Heart right ventricle (tissue), 16 donors: ENCODE measurements around the gene DBF4. TPM values are rescaled to one million over a fixed set of nuclear protein-coding genes. Genes with fewer than 3 reads are reported as not detected.
"Not testable (repeated sequence)": the region's sequence is repeated elsewhere in the genome, so short reads cannot be mapped to it uniquely, and the experiment has no call there.

Source experiments
- ATAC-seq, 8 donors: fragments of 200-7000 bp; cut with Tn5 transposase; one replicate each; pipeline ENCODE4 v1.9.1; 2020; ENCODE audit warnings: mild to moderate bottlenecking in 8 of 8, moderate library complexity in 8 of 8, moderate number of reproducible peaks in 1 of 8
- DNase-seq, 2 donors: peaks; one replicate each; pipeline ENCODE4 v3.0.0-alpha.2; 2020
- H3K27ac ChIP-seq, 10 donors: fragments of 200-600 bp; sonication (generic) in 2 of 10; one replicate each; pipeline versions ENCODE4 v1.5.0 to v1.8.0; 2020 to 2022; ENCODE audit warnings: mild to moderate bottlenecking in 3 of 10
- H3K27me3 ChIP-seq, 7 donors: fragments of 200-600 bp; one replicate each; pipeline ENCODE4 v1.8.0; 2021 to 2022; ENCODE audit warnings: mild to moderate bottlenecking in 2 of 7
- H3K36me3 ChIP-seq, 9 donors: fragments of 200-600 bp; sonication (generic) in 1 of 9; one replicate each; pipeline versions ENCODE4 v1.5.0 to v1.8.0; 2020 to 2022; ENCODE audit warnings: mild to moderate bottlenecking in 2 of 9
- H3K4me1 ChIP-seq, 9 donors: fragments of 200-600 bp; sonication (generic) in 1 of 9; one replicate each; pipeline versions ENCODE4 v1.5.0 to v1.8.0; 2020 to 2022; ENCODE audit warnings: mild to moderate bottlenecking in 4 of 9
- H3K4me3 ChIP-seq, 10 donors: fragments of 200-600 bp; sonication (generic) in 2 of 10; one replicate each; pipeline versions ENCODE4 v1.5.0 to v1.8.0; 2020 to 2022; ENCODE audit warnings: mild to moderate bottlenecking in 7 of 10, moderate library complexity in 2 of 10
- H3K9me3 ChIP-seq, 11 donors: fragments of 200-600 bp in 10 of 11; sonication (generic) in 2 of 11; one replicate each; pipeline versions ENCODE4 v1.5.0 to v1.8.0; 2013 to 2022; ENCODE audit warnings: mild to moderate bottlenecking in 2 of 11, control low read depth in 1 of 11, moderate library complexity in 1 of 11
- WGBS, 2 donors: extraction: QIAGEN DNeasy Blood & Tissue Kit; methylation state at CpG; one replicate each; pipeline ENCODE4 v1.1.7; 2013; ENCODE audit warnings: inconsistent platforms in 1 of 2; 5-methylcytosine and 5-hydroxymethylcytosine counted together
- intact Hi-C, 10 donors: fragments of 100-400 bp; cut with DNase I; formaldehyde crosslinking; loops; one replicate each; pipeline versions ENCODE4 v1.11.1 to v1.14.2; 2022
- polyA plus RNA-seq, 2 donors: library from polyadenylated mRNA; stranded (reverse); fragments of 200-250 nt; gene quantifications; one replicate each; pipeline ENCODE4 v1.2.3, GENCODE V29; 2013
- total RNA-seq, 10 donors: library from RNA; stranded (reverse); fragmentation: NEBNext Ultra II Directional in 3 of 10; extraction: Animal tissue kit (Norgen Biotek cat#: 25700) in 3 of 10; gene quantifications; one replicate each; pipeline versions ENCODE4 v1.2.1 to v1.2.4, GENCODE V29; 2021 to 2023
- TF ChIP-seq, protein P1 (sequence below), 9 donors: fragments of 200-600 bp; sonication (generic) in 2 of 9; IDR thresholded peaks; one replicate each; pipeline versions ENCODE4 v1.5.0 to v1.8.0; 2021 to 2022; ENCODE audit warnings: antibody characterized with exemption in 9 of 9, mild to moderate bottlenecking in 5 of 9, moderate library complexity in 1 of 9
- donor health status: Arrhythmogenic right ventricular cardiomyopathy.
- donor health status: ischemic (EF 13 %, LVEDD 7.1; RV severe dilation, severe dysfunction).
- donor health status: healthy with polysubstance abuse.
- donor health status: DM: no; HTN: yes; CAD: no.
- donor health status: DM: no; HTN: no; CAD: no.
- donor health status: ischemic (EF 25% LVEDD 6.9; RV normal size, moderate dysfunction).
- donor health status: ischemic (EF 25% LVEDD 5.7; RV mildly dilated, moderate dysfunction).
- donor health status: healthy.
- donor health status: DM: yes; HTN: yes; CAD: no.
- donor health status: Ischemic cardiomyopathy.
- donor health status: ischemic (EF 35%, LVEDD 5.7; RV mildly dilated, moderate dysfunction).
- donor health status: nonischemic (EF 11% LVEDD 7.7; RV severe dilation, severe dysfunction).
- donor health status: DM: yes; HTN: yes; CAD: no.
- donor health status: PGD.
- donor health status: ischemic (EF 29% LVEDD 5.4; RV normal size, mild dysfunction).
- donor health status: nonischemic (EF 23%, LVEDD 6.1; RV moderate dilation, normal function).

DBF4 gene
- total and polyA plus RNA-seq, 12 donors: 1.2 to 5.2 (median 1.9) TPM

DNA sequence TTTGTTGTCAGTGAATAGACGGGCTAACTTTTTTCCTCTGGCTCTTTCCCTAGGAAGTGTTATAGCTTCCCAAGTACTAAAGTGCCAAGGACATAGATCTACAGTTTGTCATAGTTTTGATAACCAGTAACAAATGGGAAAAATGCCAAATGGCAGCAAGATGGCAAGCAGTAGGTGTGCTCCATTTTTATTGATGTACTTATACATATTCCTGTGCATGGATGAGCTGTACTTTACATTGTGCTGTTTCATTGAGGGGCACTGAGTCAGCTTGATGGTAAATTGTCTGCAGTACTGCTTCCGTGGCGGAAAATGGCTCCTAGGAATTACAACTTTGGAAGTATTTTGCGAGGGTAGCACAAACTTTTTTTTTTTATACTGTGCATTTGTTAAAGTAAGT, 64.8 kb downstream of the DBF4 start:
- Histone ChIP-seq H3K27me3 (peaks cover 0 to 4% (median 0%) of the 10 kb centered on the region in 7 donors), H3K4me3 (no peak overlapping the region), H3K36me3 (no peaks in the 10 kb centered on the region), H3K27ac (no peak overlapping the region), H3K4me1 (no peaks in the 10 kb centered on the region), H3K9me3 (no peaks in the 10 kb centered on the region)
- ATAC-seq (no peak), DNase-seq (no peak)
- intact Hi-C loops: no loop called here
- 92 to 94% methylated on average over 4 of the region's 4 CpGs for WGBS, 2 donors
- TF ChIP-seq, protein P1, sequence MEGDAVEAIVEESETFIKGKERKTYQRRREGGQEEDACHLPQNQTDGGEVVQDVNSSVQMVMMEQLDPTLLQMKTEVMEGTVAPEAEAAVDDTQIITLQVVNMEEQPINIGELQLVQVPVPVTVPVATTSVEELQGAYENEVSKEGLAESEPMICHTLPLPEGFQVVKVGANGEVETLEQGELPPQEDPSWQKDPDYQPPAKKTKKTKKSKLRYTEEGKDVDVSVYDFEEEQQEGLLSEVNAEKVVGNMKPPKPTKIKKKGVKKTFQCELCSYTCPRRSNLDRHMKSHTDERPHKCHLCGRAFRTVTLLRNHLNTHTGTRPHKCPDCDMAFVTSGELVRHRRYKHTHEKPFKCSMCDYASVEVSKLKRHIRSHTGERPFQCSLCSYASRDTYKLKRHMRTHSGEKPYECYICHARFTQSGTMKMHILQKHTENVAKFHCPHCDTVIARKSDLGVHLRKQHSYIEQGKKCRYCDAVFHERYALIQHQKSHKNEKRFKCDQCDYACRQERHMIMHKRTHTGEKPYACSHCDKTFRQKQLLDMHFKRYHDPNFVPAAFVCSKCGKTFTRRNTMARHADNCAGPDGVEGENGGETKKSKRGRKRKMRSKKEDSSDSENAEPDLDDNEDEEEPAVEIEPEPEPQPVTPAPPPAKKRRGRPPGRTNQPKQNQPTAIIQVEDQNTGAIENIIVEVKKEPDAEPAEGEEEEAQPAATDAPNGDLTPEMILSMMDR (IDR thresholded peaks at IDR 0.05): no peak

DNA sequence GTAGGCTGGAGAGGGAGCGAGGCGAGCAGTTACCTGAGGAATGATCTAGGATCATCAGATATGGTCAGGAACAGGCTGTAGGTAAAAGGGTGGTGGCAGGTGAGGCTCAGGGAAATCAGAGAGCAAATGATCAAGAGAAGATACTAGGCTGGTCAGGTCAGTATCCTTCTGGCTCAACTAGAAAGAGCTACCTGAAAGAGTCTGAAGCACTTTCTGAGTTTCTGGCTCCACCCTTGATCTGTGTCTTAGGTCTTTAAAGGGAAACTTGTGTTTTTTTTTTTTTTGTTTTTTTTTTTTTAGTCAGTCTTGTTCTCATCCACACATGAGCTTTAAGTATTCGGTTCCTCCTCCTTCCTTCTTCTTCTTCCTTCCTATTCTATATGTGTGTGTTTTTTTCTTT, 68.3 kb downstream of the DBF4 start:
- Histone ChIP-seq H3K27me3 (no peaks in the 10 kb centered on the region), H3K9me3 (no peaks in the 10 kb centered on the region), H3K27ac (no peak overlapping the region), H3K36me3 (no peaks in the 10 kb centered on the region), H3K4me3 (no peak overlapping the region), H3K4me1 (no peaks in the 10 kb centered on the region)
- TF ChIP-seq, protein P1 (IDR thresholded peaks at IDR 0.05): no peak
- intact Hi-C loops: no loop called here
- 88 to 90% methylated on average over 3 of the region's 3 CpGs for WGBS, 2 donors
- DNase-seq: no peak
- no peak for ATAC-seq

DNA sequence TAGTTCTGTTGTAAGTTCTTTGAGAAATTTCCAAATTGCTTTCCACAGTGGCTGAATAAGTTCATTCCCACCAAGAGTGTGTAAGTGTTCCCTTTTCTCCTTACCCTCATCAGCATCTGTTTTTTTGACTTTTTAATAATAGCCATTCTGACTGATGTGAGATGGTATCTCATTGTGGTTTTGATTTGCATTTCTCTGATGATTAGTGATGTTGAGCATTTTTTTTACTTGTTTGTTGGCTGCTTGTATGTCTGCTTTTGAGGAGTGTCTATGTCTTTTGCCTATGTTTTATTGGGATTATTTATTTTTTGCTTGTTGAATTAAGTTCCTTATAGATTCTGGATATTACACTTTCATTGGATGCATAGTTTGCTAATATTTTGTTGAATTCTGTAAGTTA, 69.6 kb downstream of the DBF4 start:
- H3K27me3 ChIP-seq, ATAC-seq, H3K27ac ChIP-seq, H3K4me3 ChIP-seq, H3K36me3 ChIP-seq, H3K4me1 ChIP-seq, H3K9me3 ChIP-seq, DNase-seq, intact Hi-C loops: not testable (repeated sequence)

DNA sequence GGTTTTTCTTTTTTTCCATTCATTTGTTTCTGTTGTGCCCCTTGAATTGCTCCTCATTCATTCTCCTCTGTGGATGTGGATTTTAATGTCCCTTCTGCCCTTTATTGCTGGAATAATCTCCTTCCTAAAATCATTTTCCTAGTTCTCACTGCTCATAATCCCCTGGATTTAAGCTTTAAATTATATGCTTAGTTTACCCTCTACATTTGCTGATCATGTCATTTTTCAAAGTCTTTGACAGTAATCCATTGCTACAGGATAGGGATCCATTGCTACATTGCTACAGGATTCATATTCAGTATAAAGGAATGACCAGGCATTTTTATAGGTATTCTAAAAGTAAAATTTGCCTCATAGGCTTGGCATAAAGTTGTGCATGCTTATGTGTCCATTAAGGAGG, 72.1 kb downstream of the DBF4 start:
- TF ChIP-seq, protein P1 (IDR thresholded peaks at IDR 0.05): no peak
- intact Hi-C loops: no loop called here
- no peak overlapping the region for H3K27ac ChIP-seq

More for the DNA sequence above, 72.1 kb downstream of the DBF4 start:
- ATAC-seq: no peak
- no peak for DNase-seq
- Histone ChIP-seq H3K36me3 (no peaks in the 10 kb centered on the region), H3K4me1 (no peaks in the 10 kb centered on the region), H3K4me3 (no peak overlapping the region), H3K27me3 (no peaks in the 10 kb centered on the region), H3K9me3 (no peaks in the 10 kb centered on the region)

Other genes with a start within 250 kb of the DBF4 start
- 1 to 10 TPM in 4 of 10 donors, under 1 TPM in 6; 0.38 to 2.0 (median 0.87) TPM for gene RUNDC3B, start 248.1 kb upstream of the DBF4 start, total RNA-seq
- under 1 TPM; 0.75 to 0.95 TPM for gene RUNDC3B, start 248.1 kb upstream of the DBF4 start, polyA plus RNA-seq
- gene SLC25A40, start 133 bp upstream of the DBF4 start, total RNA-seq: 10 to 100 TPM; 15.9 to 29.6 (median 22.6) TPM
- gene SLC25A40, start 133 bp upstream of the DBF4 start, polyA plus RNA-seq: 1 to 10 TPM; 4.1 to 5.7 TPM
- gene ADAM22, start 57.8 kb downstream of the DBF4 start, total RNA-seq: 1 to 10 TPM in 9 of 10 donors, under 1 TPM in 1; 0.62 to 3.7 (median 1.9) TPM
- under 1 TPM; 0.19 to 0.51 TPM for gene ADAM22, start 57.8 kb downstream of the DBF4 start, polyA plus RNA-seq